ENCODE measurements around the gene CTXN2.

DNA sequence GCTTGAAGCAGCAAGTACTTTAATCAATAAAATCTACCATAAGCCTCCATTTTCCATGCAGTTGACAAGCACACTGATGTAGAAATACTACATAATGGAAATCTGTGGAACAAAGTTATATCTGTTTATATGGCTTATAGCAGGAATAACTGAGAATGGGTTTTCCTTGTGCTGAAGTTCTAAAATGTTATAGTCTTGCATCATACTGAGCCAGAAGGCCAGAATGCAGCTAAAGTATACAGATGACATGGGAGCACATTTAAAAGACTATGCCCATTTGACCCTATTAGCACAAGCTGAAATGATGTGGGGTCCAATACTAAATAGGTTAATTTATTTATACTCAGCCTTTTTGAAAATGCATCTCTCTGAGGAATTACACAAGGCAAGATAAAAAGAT is 45.5 kb upstream of the CTXN2 start:
- TF ChIP-seq POLR2AphosphoS5 (IDR thresholded peaks at IDR 0.05; ENCODE audit: low read depth, low read length) = no peak
- TF ChIP-seq, protein P1, sequence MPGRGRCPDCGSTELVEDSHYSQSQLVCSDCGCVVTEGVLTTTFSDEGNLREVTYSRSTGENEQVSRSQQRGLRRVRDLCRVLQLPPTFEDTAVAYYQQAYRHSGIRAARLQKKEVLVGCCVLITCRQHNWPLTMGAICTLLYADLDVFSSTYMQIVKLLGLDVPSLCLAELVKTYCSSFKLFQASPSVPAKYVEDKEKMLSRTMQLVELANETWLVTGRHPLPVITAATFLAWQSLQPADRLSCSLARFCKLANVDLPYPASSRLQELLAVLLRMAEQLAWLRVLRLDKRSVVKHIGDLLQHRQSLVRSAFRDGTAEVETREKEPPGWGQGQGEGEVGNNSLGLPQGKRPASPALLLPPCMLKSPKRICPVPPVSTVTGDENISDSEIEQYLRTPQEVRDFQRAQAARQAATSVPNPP (CRISPR knock-in tag; IDR thresholded peaks at IDR 0.05) = no peak
- TF ChIP-seq ZNF468 (CRISPR knock-in tag; IDR thresholded peaks at IDR 0.05) = no peak

All from HepG2 (cell line).